ENCODE results near the gene SLC22A5. TPM values are rescaled to one million over a fixed set of nuclear protein-coding genes. Genes with fewer than 3 reads are reported as not detected.
"Not testable (repeated sequence)": the region's sequence is repeated elsewhere in the genome, so short reads cannot be mapped to it uniquely, and the experiment has no call there.

SLC22A5 gene
- total and polyA plus RNA-seq, 2 donors (not counting 3 experiments of a cell fraction or from before 2014, with no cell fraction given), result 3.6 to 9.3 TPM

GRCh38 chr5:132437604-132438266 is 68.2 kb downstream of the SLC22A5 start:
- no TSS peak for BruUV-seq (replicated peaks)
- Histone ChIP-seq H3K4me1 (ENCODE audit: control insufficient read depth, extremely low read depth, insufficient read depth, low read length) (peaks cover 4% of the 10 kb centered on the region), H3K9me1 (replicated peaks; ENCODE audit: control insufficient read depth, extremely low read depth, insufficient read depth, low read length) (no peaks in the 10 kb centered on the region), H4K20me1 (replicated peaks; ENCODE audit: control insufficient read depth, extremely low read depth, insufficient read depth, low read length) (no peaks in the 10 kb centered on the region), H3K9ac (replicated peaks; ENCODE audit: extremely low read depth, insufficient read depth, low read length) (no peak overlapping the region), H2AFZ (ENCODE audit: low read depth, low read length) (no peak overlapping the region), H3K4me2 (ENCODE audit: insufficient read depth, low read length) (no peak overlapping the region), H3K36me3 (ENCODE audit: control insufficient read depth in 2 of 2, extremely low read depth in 1 of 2, insufficient read depth in 2 of 2, low read length in 2 of 2) (no peaks in the 10 kb centered on the region), H3K27me3 (ENCODE audit: control insufficient read depth in 2 of 2, insufficient read depth in 2 of 2, low read length in 2 of 2) (no peaks in the 10 kb centered on the region), H3K27ac (ENCODE audit: insufficient read depth, low read depth, low read length) (no peak overlapping the region), H3K79me2 (ENCODE audit: control insufficient read depth, insufficient read depth, low read length) (no peaks in the 10 kb centered on the region), H3K4me3 (replicated peaks in 1 of 3; ENCODE audit: insufficient read depth in 1 of 3, low read depth in 1 of 3, low read length in 3 of 3) (no peak overlapping the region), H3K9me3 (replicated peaks; ENCODE audit: control insufficient read depth, insufficient read depth, low read length) (no peaks in the 10 kb centered on the region)
- intact Hi-C loops (cut with micrococcal nuclease), result no loop called here
- TF ChIP-seq POLR2AphosphoS5 (IDR thresholded peaks at IDR 0.05; ENCODE audit: insufficient read depth, low read depth, low read length), result no peak
- no peak for TF ChIP-seq MYC (IDR thresholded peaks at IDR 0.05; ENCODE audit: low read depth, low read length)
- TF ChIP-seq MAX (IDR thresholded peaks at IDR 0.05; ENCODE audit: insufficient read depth, insufficient read length), result no peak
- TF ChIP-seq CTCF (IDR thresholded peaks at IDR 0.05; ENCODE audit: extremely low read depth in 1 of 2, insufficient read depth in 1 of 2, low read depth in 1 of 2, low read length in 2 of 2), result no peak
- TF ChIP-seq GATA2 (IDR thresholded peaks at IDR 0.05; ENCODE audit: insufficient read depth, insufficient read length, low read depth, low read length), result no peak
- no peak for TF ChIP-seq POLR2A (IDR thresholded peaks at IDR 0.05; ENCODE audit: low read depth, low read length)
- DNase-seq (ENCODE audit: low read depth, low spot score) (peak; percentile 16), FAIRE-seq (no peak)
- POLR2A ChIA-PET, result no interaction called here
- CTCF ChIA-PET, result interaction anchor here (1.4 to 2.5 kb wide), 4 partner anchors 8 to 16 kb away, joined by 4 to 11 read pairs (median 8); no protein-coding TSS in a partner anchor
- dilution Hi-C loops (cut with MboI; ENCODE audit: extremely low pct_ligation_motif_present, low sequenced_read_pairs), result no loop called here

- DNase-seq (ENCODE audit: low read depth, low spot score); H3K79me2 ChIP-seq (ENCODE audit: control insufficient read depth, insufficient read depth, low read length); intact Hi-C loops (cut with micrococcal nuclease); H3K4me1 ChIP-seq (ENCODE audit: control insufficient read depth, extremely low read depth, insufficient read depth, low read length); H3K36me3 ChIP-seq (ENCODE audit: control insufficient read depth in 2 of 2, extremely low read depth in 1 of 2, insufficient read depth in 2 of 2, low read length in 2 of 2); H3K4me3 ChIP-seq (replicated peaks in 1 of 3; ENCODE audit: insufficient read depth in 1 of 3, low read depth in 1 of 3, low read length in 3 of 3); dilution Hi-C loops (cut with MboI; ENCODE audit: extremely low pct_ligation_motif_present, low sequenced_read_pairs); H3K9me1 ChIP-seq (replicated peaks; ENCODE audit: control insufficient read depth, extremely low read depth, insufficient read depth, low read length); H4K20me1 ChIP-seq (replicated peaks; ENCODE audit: control insufficient read depth, extremely low read depth, insufficient read depth, low read length); H3K9me3 ChIP-seq (replicated peaks; ENCODE audit: control insufficient read depth, insufficient read depth, low read length); POLR2A ChIA-PET; H3K9ac ChIP-seq (replicated peaks; ENCODE audit: extremely low read depth, insufficient read depth, low read length); H3K4me2 ChIP-seq (ENCODE audit: insufficient read depth, low read length); H2AFZ ChIP-seq (ENCODE audit: low read depth, low read length); H3K27me3 ChIP-seq (ENCODE audit: control insufficient read depth in 2 of 2, insufficient read depth in 2 of 2, low read length in 2 of 2); BruUV-seq (replicated peaks); H3K27ac ChIP-seq (ENCODE audit: insufficient read depth, low read depth, low read length); FAIRE-seq: not testable (repeated sequence)
- CTCF ChIA-PET, result interaction anchor here (1.7 to 2.5 kb wide), 5 partner anchors 9 to 50 kb away, joined by 4 to 11 read pairs (median 7); no protein-coding TSS in a partner anchor
These were observed 68.7 kb downstream of the SLC22A5 start for GRCh38 chr5:132438267-132438645.
